Endothelial cell of umbilical vein (primary cell): Measurements from ENCODE around the gene ADAM17. TPM values are rescaled to one million over a fixed set of nuclear protein-coding genes. Genes with fewer than 3 reads are reported as not detected.

Experiments used
- BruUV-seq: library from RNA; stranded (reverse); fragments of 400-500 nt; replicated peaks from 2 replicates; lab custom pipeline; 2021; lab: Mats Ljungman, UMichigan
- CTCF ChIA-PET: fragments of 300-600, 350-600 bp; sonication (Branson Sonifier 250); formaldehyde crosslinking; loops from one replicate; lab custom pipeline; 2021; ENCODE audit warnings: antibody characterized with exemption, inconsistent platforms; lab: Charles Lee
- POLR2A ChIA-PET: fragments of 300-600, 350-600 bp; sonication (Branson Sonifier 250); formaldehyde crosslinking; loops from one replicate; lab custom pipeline; 2021; ENCODE audit warnings: antibody characterized with exemption, inconsistent platforms; lab: Charles Lee
- DNase-seq: peaks from one replicate; pipeline ENCODE4 v3.0.0-alpha.2; 2011; ENCODE audit warnings: low read depth, low spot score
- FAIRE-seq: peaks from 2 replicates; lab custom pipeline; 2011; peaks lifted over from hg19 to GRCh38; lab: Jason Lieb, UNC
- H2AFZ ChIP-seq: 2 replicates; pipeline ENCODE4 v1.6.0; 2012; ENCODE audit warnings: low read depth, low read length, control low read depth, inconsistent platforms
- H3K27ac ChIP-seq: 2 replicates; pipeline ENCODE4 v1.5.1; 2011; ENCODE audit warnings: low read depth, mild to moderate bottlenecking, control low read depth, low read length, moderate library complexity; ENCODE audit not compliant: insufficient read depth
- H3K27me3 ChIP-seq, 2 experiments: 2 replicates each; pipeline versions ENCODE4 v1.6.0 to v1.6.1; 2011; ENCODE audit warnings: low read length in 2 of 2, mixed read lengths in 1 of 2; ENCODE audit not compliant: control insufficient read depth in 2 of 2, insufficient read depth in 2 of 2
- H3K36me3 ChIP-seq, 2 experiments: 2 replicates in 1 of 2; 3 replicates in 1 of 2; pipeline ENCODE4 v1.5.1; 2011; ENCODE audit warnings: low read length in 2 of 2, mild to moderate bottlenecking in 1 of 2, moderate library complexity in 1 of 2; ENCODE audit not compliant: control insufficient read depth in 2 of 2, insufficient read depth in 2 of 2; ENCODE audit errors: extremely low read depth in 1 of 2
- H3K4me1 ChIP-seq: 3 replicates; pipeline ENCODE4 v1.5.1; 2011; ENCODE audit warnings: mild to moderate bottlenecking, low read length; ENCODE audit not compliant: control insufficient read depth, insufficient read depth; ENCODE audit errors: extremely low read depth
- H3K4me2 ChIP-seq: 2 replicates; pipeline ENCODE4 v1.6.1; 2011; ENCODE audit warnings: low read length, control low read depth, mixed read lengths; ENCODE audit not compliant: insufficient read depth
- H3K4me3 ChIP-seq, 3 experiments: fragments of 200-600 bp in 1 of 3; sonication (generic), shearing (Covaris generic) in 1 of 3; replicated peaks in 1 of 3; 2 replicates each; pipeline ENCODE4 v1.5.1; 2011 to 2016; ENCODE audit warnings: control low read depth in 3 of 3, low read length in 3 of 3, mild to moderate bottlenecking in 2 of 3, inconsistent platforms in 1 of 3, low read depth in 1 of 3, moderate library complexity in 1 of 3; ENCODE audit not compliant: insufficient read depth in 1 of 3
- H3K79me2 ChIP-seq: 2 replicates; pipeline ENCODE4 v1.6.0; 2012; ENCODE audit warnings: low read length, inconsistent platforms; ENCODE audit not compliant: control insufficient read depth, insufficient read depth
- H3K9ac ChIP-seq: replicated peaks from 2 replicates; pipeline ENCODE3; 2011; ENCODE audit warnings: low read length, control low read depth; ENCODE audit not compliant: insufficient read depth; ENCODE audit errors: extremely low read depth
- H3K9me1 ChIP-seq: replicated peaks from 3 replicates; pipeline ENCODE4 v1.6.0; 2011; ENCODE audit warnings: mild to moderate bottlenecking, low read length; ENCODE audit not compliant: control insufficient read depth, insufficient read depth; ENCODE audit errors: extremely low read depth
- H3K9me3 ChIP-seq: replicated peaks from 2 replicates; pipeline ENCODE4 v1.5.1; 2012; ENCODE audit warnings: low read length, inconsistent platforms; ENCODE audit not compliant: control insufficient read depth, insufficient read depth
- H4K20me1 ChIP-seq: replicated peaks from 2 replicates; pipeline ENCODE3; 2011; ENCODE audit warnings: mild to moderate bottlenecking, low read length; ENCODE audit not compliant: control insufficient read depth, insufficient read depth; ENCODE audit errors: extremely low read depth
- CTCF ChIP-seq, 2 donors: IDR thresholded peaks; 1 replicate in 1 of 2; 2 replicates in 1 of 2; pipeline ENCODE4 v1.5.1; 2011; ENCODE audit warnings: low read length in 2 of 2, mild to moderate bottlenecking in 2 of 2, moderate library complexity in 2 of 2, control low read depth in 1 of 2, inconsistent platforms in 1 of 2, low read depth in 1 of 2; ENCODE audit not compliant: insufficient read depth in 1 of 2; ENCODE audit errors: extremely low read depth in 1 of 2
- EZH2 ChIP-seq: IDR thresholded peaks from 2 replicates; pipeline ENCODE4 v1.6.1; 2012; ENCODE audit warnings: borderline replicate concordance, low read depth, mild to moderate bottlenecking, moderate library complexity, low read length, inconsistent platforms; ENCODE audit not compliant: severe bottlenecking
- GATA2 ChIP-seq: IDR thresholded peaks from 2 replicates; pipeline ENCODE4 v1.7.0; 2011; ENCODE audit warnings: low read depth, mild to moderate bottlenecking, moderate library complexity, mixed read lengths, low read length; ENCODE audit not compliant: insufficient read length, insufficient read depth
- MYC ChIP-seq: IDR thresholded peaks from one replicate; pipeline ENCODE4 v1.6.1; 2011; ENCODE audit warnings: mild to moderate bottlenecking, low read depth, low read length
- dilution Hi-C: fragments of 300-500 bp; cut with MboI; formaldehyde crosslinking; loops from one replicate; pipeline ENCODE4 v1.15.0; 2019; ENCODE audit warnings: low sequenced_read_pairs; ENCODE audit not compliant: extremely low pct_ligation_motif_present
- intact Hi-C: fragments of 100-400 bp; cut with micrococcal nuclease; formaldehyde crosslinking; loops from one replicate; pipeline ENCODE4 v1.10.0; 2022
- polyA plus RNA-seq, 4 experiments: library from polyadenylated mRNA; depleted of rRNA in 3 of 4; stranded (reverse) in 3 of 4; unstranded in 1 of 4; fragments of >200 nt; gene quantifications; 2 replicates each; pipeline versions ENCODE4 v1.2.1 to v1.2.3, GENCODE V29; 2011 to 2012; ENCODE audit warnings: missing spikeins in 1 of 4
- total RNA-seq: library from RNA; stranded (reverse); gene quantifications from 2 replicates; pipeline ENCODE4 v1.2.3, GENCODE V29; 2021

The ADAM17 gene
- total and polyA plus RNA-seq, 2 donors (not counting 3 experiments of a cell fraction or from before 2014, with no cell fraction given) = 10.6 to 57.1 TPM

GRCh38 chr2:9527995-9528787 is 27.4 kb downstream of the ADAM17 start:
- dilution Hi-C loops = no loop called here
- Histone ChIP-seq H3K9ac (no peak overlapping the region), H3K4me1 (no peaks in the 10 kb centered on the region), H3K36me3 (peaks cover 7 to 11% of the 10 kb centered on the region in 2 experiments), H2AFZ (no peak overlapping the region), H3K27me3 (no peaks in the 10 kb centered on the region), H3K4me2 (no peak overlapping the region), H3K27ac (no peak overlapping the region), H4K20me1 (no peaks in the 10 kb centered on the region), H3K9me1 (no peaks in the 10 kb centered on the region), H3K9me3 (no peaks in the 10 kb centered on the region), H3K4me3 (no peak overlapping the region), H3K79me2 (no peaks in the 10 kb centered on the region)
- intact Hi-C loops = no loop called here
- POLR2A ChIA-PET = no interaction called here
- CTCF ChIA-PET = no interaction called here
- FAIRE-seq (no peak), DNase-seq (peak; percentile 17)
- BruUV-seq = no TSS peak
- TF ChIP-seq MYC = no peak
- no peak for TF ChIP-seq EZH2
- TF ChIP-seq GATA2 = peak; percentile 28
- TF ChIP-seq CTCF (IDR thresholded peaks at IDR 0.05; ENCODE audit: extremely low read depth in 1 of 2, insufficient read depth in 1 of 2, low read depth in 1 of 2, low read length in 2 of 2) = no peak
